GM12878 (cell line): ENCODE measurements around the gene RAB36. TPM values are rescaled to one million over a fixed set of nuclear protein-coding genes. Genes with fewer than 3 reads are reported as not detected.

Experiments used
- ATAC-seq: fragments of 200-7000 bp; cut with Tn5 transposase; 3 replicates; pipeline ENCODE4 v1.9.1; 2020; ENCODE audit warnings: mild to moderate bottlenecking, moderate library complexity
- BruUV-seq: library from RNA; stranded (reverse); fragments of 400-500 nt; replicated peaks from 2 replicates; lab custom pipeline; 2021; lab: Mats Ljungman, UMichigan
- CTCF ChIA-PET: fragments of 300-600 bp; sonication (Branson Sonifier 250); formaldehyde crosslinking; extraction: SDS; loops from one replicate; lab custom pipeline; 2021; ENCODE audit warnings: inconsistent platforms; lab: Yijun Ruan, JAX
- POLR2A ChIA-PET: fragments of 350-600 bp; formaldehyde crosslinking; extraction: SDS; loops from one replicate; lab custom pipeline; 2021; ENCODE audit warnings: inconsistent platforms; lab: Charles Lee
- RAD21 ChIA-PET: fragments of 300-600 bp; sonication (Branson Sonifier 250); formaldehyde crosslinking; loops from one replicate; lab custom pipeline; 2023; ENCODE audit warnings: antibody characterized with exemption; ENCODE audit not compliant: unreplicated experiment; lab: Charles Lee
- SMC1A ChIA-PET: fragments of 300-600 bp; sonication (Branson Sonifier 250); formaldehyde crosslinking; loops from one replicate; lab custom pipeline; 2023; ENCODE audit not compliant: unreplicated experiment, uncharacterized antibody; lab: Charles Lee
- DNase-seq: peaks from one replicate; pipeline ENCODE4 v3.0.0-alpha.2; 2011; ENCODE audit warnings: low read depth, low spot score
- FAIRE-seq: peaks from 3 replicates; lab custom pipeline; 2011; peaks lifted over from hg19 to GRCh38; lab: Jason Lieb, UNC
- H2AFZ ChIP-seq: 2 replicates; pipeline ENCODE4 v1.6.0; 2011; ENCODE audit warnings: low read depth, low read length, control low read depth; ENCODE audit not compliant: control insufficient read depth
- H3K27ac ChIP-seq: 2 replicates; pipeline ENCODE4 v1.5.1; 2011; ENCODE audit warnings: control low read depth; ENCODE audit not compliant: control insufficient read depth, insufficient read depth
- H3K27me3 ChIP-seq, 2 experiments: replicated peaks in 1 of 2; 2 replicates each; pipeline versions ENCODE4 v1.6.0 to v1.6.1; 2011; ENCODE audit warnings: low read length in 1 of 2; ENCODE audit not compliant: control insufficient read depth in 2 of 2, insufficient read depth in 2 of 2
- H3K36me3 ChIP-seq, 2 experiments: 2 replicates each; pipeline ENCODE4 v1.5.1; 2011; ENCODE audit warnings: low read length in 1 of 2; ENCODE audit not compliant: control insufficient read depth in 2 of 2, insufficient read depth in 2 of 2
- H3K4me1 ChIP-seq: 2 replicates; pipeline ENCODE4 v1.6.1; 2011; ENCODE audit warnings: mild to moderate bottlenecking, low read length, moderate library complexity, mixed read lengths; ENCODE audit not compliant: control insufficient read depth, insufficient read depth
- H3K4me2 ChIP-seq: 2 replicates; pipeline ENCODE4 v1.6.0; 2011; ENCODE audit warnings: control low read depth; ENCODE audit not compliant: control insufficient read depth, insufficient read depth
- H3K4me3 ChIP-seq: fragments of 200-600 bp; sonication (generic); 2 replicates; pipeline ENCODE4 v1.5.1; 2016
- H3K79me2 ChIP-seq: 2 replicates; pipeline ENCODE4 v1.6.0; 2011; ENCODE audit warnings: low read length; ENCODE audit not compliant: control insufficient read depth, insufficient read depth
- H3K9ac ChIP-seq: 2 replicates; pipeline ENCODE4 v1.8.0; 2011; ENCODE audit warnings: low read length, control low read depth, mixed read lengths; ENCODE audit not compliant: control insufficient read depth, insufficient read depth
- H3K9me3 ChIP-seq: replicated peaks from 3 replicates; pipeline ENCODE4 v1.5.1; 2011; ENCODE audit warnings: mild to moderate bottlenecking, low read length; ENCODE audit not compliant: control insufficient read depth, insufficient read depth
- H4K20me1 ChIP-seq: 2 replicates; pipeline ENCODE4 v1.6.0; 2011; ENCODE audit not compliant: control insufficient read depth, insufficient read depth
- CBX3 ChIP-seq: fragments of 200-600 bp; sonication (generic); IDR thresholded peaks from 2 replicates; pipeline ENCODE4 v1.6.1; 2016; ENCODE audit warnings: low read depth, borderline replicate concordance
- CHD1 ChIP-seq: IDR thresholded peaks from 2 replicates; pipeline ENCODE4 v1.6.1; 2012; ENCODE audit warnings: low read depth, low read length, improper control_type of control experiment
- E2F8 ChIP-seq: fragments of 450-650 bp; IDR thresholded peaks from 2 replicates; pipeline ENCODE4 v1.6.1; 2018; ENCODE audit warnings: mild to moderate bottlenecking, low read depth, moderate library complexity; ENCODE audit not compliant: partially characterized antibody
- HDAC6 ChIP-seq: fragments of 200-600 bp; sonication (generic); IDR thresholded peaks from one replicate; pipeline ENCODE4 v1.8.0; 2017; ENCODE audit warnings: antibody characterized with exemption; ENCODE audit not compliant: unreplicated experiment
- IRF5 ChIP-seq: fragments of 450-650 bp; IDR thresholded peaks from 2 replicates; pipeline ENCODE4 v1.6.1; 2017; ENCODE audit warnings: borderline replicate concordance
- MTA2 ChIP-seq: fragments of 450-650 bp; IDR thresholded peaks from 2 replicates; pipeline ENCODE4 v1.6.1; 2016; ENCODE audit warnings: low read depth, mild to moderate bottlenecking, moderate library complexity
- RAD21 ChIP-seq: IDR thresholded peaks from 2 replicates; pipeline ENCODE4 v1.6.1; 2011; ENCODE audit warnings: mild to moderate bottlenecking, low read depth, low read length, moderate library complexity; ENCODE audit not compliant: insufficient read depth
- RUNX3 ChIP-seq: IDR thresholded peaks from 2 replicates; pipeline ENCODE4 v1.6.1; 2012; ENCODE audit warnings: low read length, inconsistent platforms
- SPI1 ChIP-seq: IDR thresholded peaks from 2 replicates; pipeline ENCODE4 v1.6.1; 2011; ENCODE audit warnings: low read depth, mild to moderate bottlenecking, low read length, moderate library complexity, borderline replicate concordance; ENCODE audit not compliant: insufficient read depth
- ZNF384 ChIP-seq: IDR thresholded peaks from 2 replicates; pipeline ENCODE4 v1.6.1; 2012; ENCODE audit warnings: low read depth, mild to moderate bottlenecking, low read length, improper control_type of control experiment, borderline replicate concordance
- WGBS: methylation state at CpG from one replicate; pipeline ENCODE4 v1.1.6; 2016; ENCODE audit warnings: low lambda C conversion rate; ENCODE audit not compliant: insufficient replicate concordance, insufficient coverage; ENCODE audit errors: missing lambda C conversion rate; 5-methylcytosine and 5-hydroxymethylcytosine counted together
- in situ Hi-C: fragments of 300-500 bp; cut with MboI; formaldehyde crosslinking; loops from 9 replicates; pipeline ENCODE4 v1.14.3; 2018; ENCODE audit warnings: mixed read lengths
- intact Hi-C: fragments of 100-400 bp; cut with micrococcal nuclease; formaldehyde crosslinking; loops from one replicate; pipeline ENCODE4 v1.14.2; 2022; ENCODE audit not compliant: unreplicated experiment
- polyA plus RNA-seq, 11 experiments: library from polyadenylated mRNA; depleted of rRNA in 4 of 11; unstranded in 6 of 11; stranded (reverse) in 5 of 11; fragments of >200 nt; fragmentation: Nextera tagmentation in 4 of 11; fragmentation: Illumina TruSeq in 1 of 11; extraction: Ambion mirVana in 4 of 11; extraction: Trizol in 1 of 11; gene quantifications; 1 replicate in 1 of 11; 2 replicates in 10 of 11; pipeline versions ENCODE4 v1.2.1 to v1.2.3, GENCODE V29; 2011 to 2016; ENCODE audit warnings: inconsistent platforms in 2 of 11, missing spikeins in 2 of 11, low read depth in 1 of 11
- total RNA-seq, 4 experiments: library from RNA; depleted of rRNA in 3 of 4; stranded (reverse); fragments of >200 nt in 3 of 4; fragmentation: Illumina TruSeq in 1 of 4; extraction: Trizol in 1 of 4; gene quantifications; 2 replicates each; pipeline versions ENCODE4 v1.2.1 to v1.2.3, GENCODE V29; 2013 to 2021

The RAB36 gene
- total and polyA plus RNA-seq, 10 of the 15 experiments (the other 5 are each of a cell fraction or from before 2014, with no cell fraction given) = 0.31 to 2.7 (median 1.1) TPM

GRCh38 chr22:23104187-23104971 is 40.9 kb upstream of the RAB36 start (continued):
- TF ChIP-seq SPI1 (no peak), ZNF384 (no peak), HDAC6 (no peak), CBX3 (no peak), MTA2 (no peak), RAD21 (no peak), CHD1 (no peak), IRF5 (no peak), RUNX3 (no peak)

GRCh38 chr22:23105304-23105703 is 40.0 kb upstream of the RAB36 start:
- H3K4me2 ChIP-seq = no peak overlapping the region
- no peaks in the 10 kb centered on the region for H3K27me3 ChIP-seq
- BruUV-seq = no TSS peak
- ChIA-PET SMC1A (interaction anchor here (3.3 kb wide), 1 partner anchor 146 kb away, joined by 12 read pairs; no protein-coding TSS in a partner anchor), RAD21 (no interaction called here), CTCF (interaction anchor here (1.1 to 3.3 kb wide), 3 partner anchors 22 to 145 kb away, joined by 3 to 11 read pairs (median 8); no protein-coding TSS in a partner anchor)
- H3K79me2 ChIP-seq = no peaks in the 10 kb centered on the region
- no peaks in the 10 kb centered on the region for H4K20me1 ChIP-seq
- no peak overlapping the region for H3K27ac ChIP-seq
- no peak overlapping the region for H3K4me3 ChIP-seq
- DNase-seq (no peak), FAIRE-seq (no peak)
- in situ Hi-C loops = no loop called here
- H3K4me1 ChIP-seq = no peaks in the 10 kb centered on the region
- WGBS = 40% methylated on average over 5 of the region's 5 CpGs
- H3K9ac ChIP-seq = no peak overlapping the region
- H3K36me3 ChIP-seq = no peaks in the 10 kb centered on the region; a peak in 1 of 4 replicates
- no peak for TF ChIP-seq E2F8
- TF ChIP-seq, all 136 proteins: peak for 0
- H3K9me3 ChIP-seq = no peaks in the 10 kb centered on the region
- intact Hi-C loops = no loop called here
- POLR2A ChIA-PET = no interaction called here
- H2AFZ ChIP-seq = no peak overlapping the region
- ATAC-seq = no peak
